CD8-positive, alpha-beta memory T cell (primary cell): ENCODE data around the gene SLC30A1. TPM values are rescaled to one million over a fixed set of nuclear protein-coding genes. Genes with fewer than 3 reads are reported as not detected.
A peak's percentile ranks its signal among the peaks of the same experiment; 100 is the strongest.
"Not testable (repeated sequence)": the region's sequence is repeated elsewhere in the genome, so short reads cannot be mapped to it uniquely, and the experiment has no call there.

Experiments
- CTCF ChIA-PET: fragments of 350-600 bp; sonication (Branson Sonifier 250); formaldehyde crosslinking; loops from one replicate; lab custom pipeline; 2021; ENCODE audit warnings: antibody characterized with exemption; lab: Charles Lee
- POLR2A ChIA-PET: fragments of 350-600 bp; sonication (Branson Sonifier 250); formaldehyde crosslinking; loops from one replicate; lab custom pipeline; 2021; ENCODE audit warnings: antibody characterized with exemption; lab: Charles Lee
- DNase-seq, 5 donors: peaks; one replicate each; pipeline versions ENCODE4 v3.0.0 to v3.0.0-alpha.2; 2020 to 2022; ENCODE audit warnings: mixed read lengths in 1 of 5
- H3K27ac ChIP-seq: one replicate; pipeline ENCODE4 v1.7.0; 2013; ENCODE audit warnings: low read depth, mild to moderate bottlenecking, low read length, moderate library complexity
- H3K27me3 ChIP-seq: 2 replicates; pipeline ENCODE4 v1.7.0; 2013; ENCODE audit warnings: low read length, mild to moderate bottlenecking; ENCODE audit not compliant: insufficient read depth, poor library complexity, severe bottlenecking
- H3K36me3 ChIP-seq: 2 replicates; pipeline ENCODE4 v1.7.0; 2013; ENCODE audit warnings: mild to moderate bottlenecking, low read length, moderate library complexity; ENCODE audit not compliant: insufficient read depth
- H3K4me1 ChIP-seq: 2 replicates; pipeline ENCODE4 v1.7.0; 2013; ENCODE audit warnings: mild to moderate bottlenecking, low read length, moderate library complexity; ENCODE audit not compliant: insufficient read depth
- H3K4me3 ChIP-seq: 2 replicates; pipeline ENCODE4 v1.7.0; 2013; ENCODE audit warnings: mild to moderate bottlenecking, low read length
- H3K9me3 ChIP-seq: 2 replicates; pipeline ENCODE4 v1.7.0; 2013; ENCODE audit warnings: mild to moderate bottlenecking, low read length
- H3K27ac Mint-ChIP-seq, 8 donors: one replicate each; pipeline ENCODE4 v1.8.0; 2020 to 2021; ENCODE audit warnings: mixed read lengths in 8 of 8, mild to moderate bottlenecking in 6 of 8, inconsistent platforms in 3 of 8, moderate library complexity in 3 of 8
- H3K27me3 Mint-ChIP-seq, 2 donors: one replicate each; pipeline ENCODE4 v1.8.0; 2020 to 2021; ENCODE audit warnings: mixed read lengths in 2 of 2, mild to moderate bottlenecking in 1 of 2, moderate library complexity in 1 of 2
- H3K36me3 Mint-ChIP-seq, 3 donors: one replicate each; pipeline ENCODE4 v1.8.0; 2020 to 2021; ENCODE audit warnings: mixed read lengths in 3 of 3, inconsistent platforms in 1 of 3, mild to moderate bottlenecking in 1 of 3
- H3K4me1 Mint-ChIP-seq, 3 donors: one replicate each; pipeline ENCODE4 v1.8.0; 2020 to 2021; ENCODE audit warnings: mixed read lengths in 3 of 3, inconsistent platforms in 1 of 3, mild to moderate bottlenecking in 1 of 3
- H3K4me3 Mint-ChIP-seq, 7 donors: one replicate each; pipeline ENCODE4 v1.8.0; 2020 to 2021; ENCODE audit warnings: mixed read lengths in 7 of 7, mild to moderate bottlenecking in 6 of 7, moderate library complexity in 4 of 7, inconsistent platforms in 2 of 7
- H3K9me3 Mint-ChIP-seq, 5 donors: one replicate each; pipeline ENCODE4 v1.8.0; 2020 to 2022; ENCODE audit warnings: mixed read lengths in 5 of 5, mild to moderate bottlenecking in 3 of 5, moderate library complexity in 2 of 5, inconsistent platforms in 1 of 5
- polyA plus RNA-seq: library from polyadenylated mRNA; unstranded; fragments of 300-500 nt; fragmentation: Illumina TruSeq; gene quantifications from one replicate; pipeline ENCODE4 v1.2.3, GENCODE V29; 2021
- total RNA-seq, 2 experiments: library from RNA; stranded (reverse); gene quantifications; one replicate each; pipeline ENCODE4 v1.2.3, GENCODE V29; 2021

Gene SLC30A1
- total and polyA plus RNA-seq, 3 experiments from 2014 or later = 3.4 to 17.1 (median 16.5) TPM

GRCh38 chr1:211577819-211578639, 932 bp downstream of the SLC30A1 start:
- Mint-ChIP-seq H3K27me3 (no peaks in the 10 kb centered on the region), H3K4me3 (peak overlapping the region; percentile 90 to 97 (median 96)), H3K36me3 (peaks cover 5 to 31% (median 10%) of the 10 kb centered on the region in 3 donors), H3K4me1 (peaks cover 50 to 73% (median 60%) of the 10 kb centered on the region in 3 donors), H3K27ac (peak overlapping the region; percentile 87 to 97 (median 94)), H3K9me3 (no peaks in the 10 kb centered on the region)
- CTCF ChIA-PET = interaction anchor here (0.7 to 2.8 kb wide), 9 partner anchors 10 to 103 kb away, joined by 3 to 15 read pairs (median 4); no protein-coding TSS in a partner anchor
- peak overlapping the region; percentile 90 for H3K4me3 ChIP-seq
- H3K27ac ChIP-seq = peak overlapping the region; percentile 77
- no peaks in the 10 kb centered on the region for H3K9me3 ChIP-seq
- peaks cover 26% of the 10 kb centered on the region for H3K4me1 ChIP-seq
- POLR2A ChIA-PET = interaction anchor here (0.7 to 1.6 kb wide), 5 partner anchors 27 to 318 kb away, joined by 3 to 4 read pairs (median 3); no protein-coding TSS in a partner anchor
- H3K36me3 ChIP-seq = peaks cover 7% of the 10 kb centered on the region
- H3K27me3 ChIP-seq = no peaks in the 10 kb centered on the region
- peak; percentile 69 to 83 (median 77) for DNase-seq

GRCh38 chr1:211577277-211577818, 1.6 kb downstream of the SLC30A1 start:
- no peak for DNase-seq
- ChIA-PET POLR2A (interaction anchor here (1.6 kb wide), 1 partner anchor 48 kb away, joined by 3 read pairs; no protein-coding TSS in a partner anchor), CTCF (interaction anchor here (1.2 kb wide), 1 partner anchor 78 kb away, joined by 7 read pairs; no protein-coding TSS in a partner anchor)
- Histone ChIP-seq H3K4me1 (peaks cover 26% of the 10 kb centered on the region), H3K4me3 (peak overlapping the region; percentile 90), H3K27me3 (no peaks in the 10 kb centered on the region), H3K9me3 (no peaks in the 10 kb centered on the region), H3K27ac (peak overlapping the region; percentile 42), H3K36me3 (peaks cover 7% of the 10 kb centered on the region)
- no peaks in the 10 kb centered on the region for H3K9me3 Mint-ChIP-seq
- H3K27me3 Mint-ChIP-seq = no peaks in the 10 kb centered on the region
- H3K4me1 Mint-ChIP-seq = peaks cover 49 to 72% (median 61%) of the 10 kb centered on the region in 3 donors
- H3K4me3 Mint-ChIP-seq = peak overlapping the region; percentile 90 to 97 (median 96)
- H3K36me3 Mint-ChIP-seq = peaks cover 5 to 31% (median 10%) of the 10 kb centered on the region in 3 donors
- peak overlapping the region; percentile 59 to 94 (median 89) for H3K27ac Mint-ChIP-seq

GRCh38 chr1:211576717-211577116, 2.2 kb downstream of the SLC30A1 start:
- CTCF ChIA-PET = interaction anchor here (1.2 kb wide), 1 partner anchor 78 kb away, joined by 7 read pairs; no protein-coding TSS in a partner anchor
- Histone ChIP-seq H3K4me3 (peak overlapping the region; percentile 90), H3K36me3 (peaks cover 7% of the 10 kb centered on the region), H3K9me3 (no peaks in the 10 kb centered on the region), H3K27ac (peak overlapping the region; percentile 42), H3K4me1 (peaks cover 21% of the 10 kb centered on the region), H3K27me3 (no peaks in the 10 kb centered on the region)
- peaks cover 5 to 31% (median 10%) of the 10 kb centered on the region in 3 donors for H3K36me3 Mint-ChIP-seq
- peak overlapping the region; percentile 90 to 97 (median 96) for H3K4me3 Mint-ChIP-seq
- H3K9me3 Mint-ChIP-seq = no peaks in the 10 kb centered on the region
- DNase-seq = no peak
- H3K27ac Mint-ChIP-seq = peak overlapping the region in 1 of 8 donors; percentile 88
- H3K4me1 Mint-ChIP-seq = peaks cover 45 to 72% (median 61%) of the 10 kb centered on the region in 3 donors
- H3K27me3 Mint-ChIP-seq = no peaks in the 10 kb centered on the region
- POLR2A ChIA-PET = no interaction called here

- ChIA-PET CTCF (no interaction called here), POLR2A (no interaction called here)
- peaks cover 14% of the 10 kb centered on the region for H3K4me1 ChIP-seq
- H3K4me3 ChIP-seq = no peak overlapping the region
- Mint-ChIP-seq H3K9me3 (no peaks in the 10 kb centered on the region), H3K36me3 (peaks cover 5 to 33% (median 12%) of the 10 kb centered on the region in 3 donors), H3K4me3 (peak overlapping the region in 1 of 7 donors; percentile 4), H3K4me1 (peaks cover 31 to 58% (median 57%) of the 10 kb centered on the region in 3 donors), H3K27ac (no peak overlapping the region), H3K27me3 (no peaks in the 10 kb centered on the region)
- H3K27me3 ChIP-seq = no peaks in the 10 kb centered on the region
- no peaks in the 10 kb centered on the region for H3K9me3 ChIP-seq
- DNase-seq = no peak
- H3K36me3 ChIP-seq = peaks cover 7% of the 10 kb centered on the region
- no peak overlapping the region for H3K27ac ChIP-seq
These were observed 4.3 kb downstream of the SLC30A1 start for GRCh38 chr1:211574705-211575104.

GRCh38 chr1:211571998-211572397, 7.0 kb downstream of the SLC30A1 start:
- POLR2A ChIA-PET = no interaction called here
- H3K36me3 Mint-ChIP-seq = peaks cover 5 to 24% (median 12%) of the 10 kb centered on the region in 3 donors
- H3K9me3 Mint-ChIP-seq = no peaks in the 10 kb centered on the region
- Histone ChIP-seq H3K27me3 (no peaks in the 10 kb centered on the region), H3K4me3 (no peak overlapping the region), H3K4me1 (peaks cover 7% of the 10 kb centered on the region), H3K36me3 (peaks cover 7% of the 10 kb centered on the region), H3K9me3 (no peaks in the 10 kb centered on the region), H3K27ac (no peak overlapping the region)
- CTCF ChIA-PET = no interaction called here
- DNase-seq = no peak
- H3K27me3 Mint-ChIP-seq = no peaks in the 10 kb centered on the region
- H3K4me1 Mint-ChIP-seq = peaks cover 24 to 52% (median 49%) of the 10 kb centered on the region in 3 donors
- no peak overlapping the region for H3K27ac Mint-ChIP-seq
- no peak overlapping the region for H3K4me3 Mint-ChIP-seq

- CTCF ChIA-PET, H3K9me3 Mint-ChIP-seq: not testable (repeated sequence)
- H3K36me3 Mint-ChIP-seq = peaks cover under 1 to 17% (median 11%) of the 10 kb centered on the region in 3 donors
These were observed 8.6 kb downstream of the SLC30A1 start for GRCh38 chr1:211570378-211570777.

GRCh38 chr1:211566431-211567025, 12.4 kb downstream of the SLC30A1 start:
- H3K27me3 ChIP-seq = no peaks in the 10 kb centered on the region
- Mint-ChIP-seq H3K27ac (peak overlapping the region in 1 of 8 donors; percentile 7), H3K4me3 (no peak overlapping the region), H3K9me3 (no peaks in the 10 kb centered on the region), H3K36me3 (peaks cover under 1 to 3% (median under 1%) of the 10 kb centered on the region in 3 donors), H3K4me1 (peaks cover 0 to 7% (median under 1%) of the 10 kb centered on the region in 3 donors), H3K27me3 (peaks cover 4 to 5% of the 10 kb centered on the region in 2 donors)
- DNase-seq = no peak
- H3K36me3 ChIP-seq = no peaks in the 10 kb centered on the region
- no peaks in the 10 kb centered on the region for H3K4me1 ChIP-seq
- POLR2A ChIA-PET = no interaction called here
- no peaks in the 10 kb centered on the region for H3K9me3 ChIP-seq
- no peak overlapping the region for H3K4me3 ChIP-seq
- CTCF ChIA-PET = no interaction called here
- H3K27ac ChIP-seq = no peak overlapping the region

More at GRCh38 chr1:211570378-211570777, 8.6 kb downstream of the SLC30A1 start:
- DNase-seq, H3K4me3 Mint-ChIP-seq, H3K36me3 ChIP-seq, H3K27me3 ChIP-seq, POLR2A ChIA-PET, H3K4me1 ChIP-seq, H3K27ac ChIP-seq, H3K27me3 Mint-ChIP-seq, H3K4me3 ChIP-seq, H3K9me3 ChIP-seq: not testable (repeated sequence)
- Mint-ChIP-seq H3K4me1 (peaks cover 14 to 36% (median 34%) of the 10 kb centered on the region in 3 donors), H3K27ac (peak overlapping the region in 1 of 8 donors; percentile 43)
